ENCODE measurements around the gene VWA3B.

Gene VWA3B

DNA sequence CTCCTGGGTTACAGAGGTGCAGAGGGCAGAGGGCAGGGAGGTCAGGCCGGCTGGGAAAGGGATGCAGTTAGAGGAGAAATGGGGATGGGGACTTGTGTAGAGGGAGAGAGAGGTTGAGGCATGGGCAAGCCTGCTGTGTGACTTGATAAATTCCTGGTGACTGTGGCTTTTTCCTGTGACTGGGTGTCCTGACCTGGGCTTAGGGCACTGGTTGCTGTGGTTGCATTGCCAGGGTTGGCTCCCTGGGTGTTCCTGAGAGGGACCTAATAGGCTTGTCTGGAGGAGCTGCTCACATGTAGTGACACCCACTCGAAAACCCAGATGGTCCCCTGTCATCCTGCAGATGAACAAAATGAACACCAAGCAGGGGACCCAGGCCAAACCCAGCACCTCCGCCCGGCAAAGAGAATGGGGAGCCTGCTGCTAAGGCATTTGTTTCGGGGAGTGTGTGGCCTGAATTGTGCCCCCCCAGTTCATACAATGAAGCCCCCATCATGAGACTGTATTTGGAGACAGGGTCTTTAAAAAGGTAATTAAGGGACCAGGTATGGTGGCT is 78.6 kb downstream of the VWA3B start:
- Histone ChIP-seq H3K9ac (no peak overlapping the region), H3K36me3 (no peaks in the 10 kb centered on the region), H3K27me3 (no peaks in the 10 kb centered on the region), H3K27ac (no peak overlapping the region), H3K9me3 (no peaks in the 10 kb centered on the region), H3K4me2 (no peak overlapping the region), H4K20me1 (no peaks in the 10 kb centered on the region), H3K4me1 (no peaks in the 10 kb centered on the region), H3K4me3 (no peak overlapping the region)
- TF ChIP-seq Cebpa-rat (IDR thresholded peaks at IDR 0.05) = no peak

DNA sequence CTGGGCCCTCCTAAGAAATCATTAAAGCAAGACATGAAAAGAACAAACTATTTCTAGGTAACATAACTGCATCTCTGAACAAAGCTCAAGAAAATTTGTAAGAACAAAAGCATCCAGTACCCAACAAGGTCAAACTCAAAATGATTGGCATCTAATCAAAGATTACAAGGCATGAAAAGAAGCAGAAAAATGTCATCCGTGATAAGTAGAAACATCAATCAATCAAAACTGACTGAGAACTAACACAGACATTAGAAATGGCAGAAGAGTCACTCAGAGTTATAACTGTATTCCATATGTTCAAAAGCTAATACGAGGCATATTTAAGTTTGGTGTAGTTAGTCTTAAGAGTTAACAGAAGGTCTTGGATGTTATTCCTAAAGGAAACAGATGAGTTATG is 80.9 kb downstream of the VWA3B start:
- Histone ChIP-seq H3K4me3 (no peak overlapping the region), H3K27me3 (no peaks in the 10 kb centered on the region), H3K4me2 (no peak overlapping the region), H4K20me1 (no peaks in the 10 kb centered on the region), H3K9me3 (no peaks in the 10 kb centered on the region), H3K9ac (no peak overlapping the region), H3K27ac (no peak overlapping the region), H3K4me1 (no peaks in the 10 kb centered on the region), H3K36me3 (no peaks in the 10 kb centered on the region)
- no peak for TF ChIP-seq Cebpa-rat (IDR thresholded peaks at IDR 0.05)

GRCh38 chr2:98170076-98170475 is 83.1 kb downstream of the VWA3B start:
- no peaks in the 10 kb centered on the region for H3K9me3 ChIP-seq

GRCh38 chr2:98172150-98172765 is 85.3 kb downstream of the VWA3B start:
- Histone ChIP-seq H3K4me3 (no peak overlapping the region), H3K27me3 (no peaks in the 10 kb centered on the region), H3K9ac (no peak overlapping the region), H4K20me1 (no peaks in the 10 kb centered on the region), H3K27ac (no peak overlapping the region), H3K4me1 (no peaks in the 10 kb centered on the region), H3K36me3 (no peaks in the 10 kb centered on the region), H3K4me2 (no peak overlapping the region), H3K9me3 (no peaks in the 10 kb centered on the region)
- TF ChIP-seq Cebpa-rat (IDR thresholded peaks at IDR 0.05) = no peak

More at GRCh38 chr2:98170076-98170475, 83.1 kb downstream of the VWA3B start:
- Histone ChIP-seq H4K20me1 (no peaks in the 10 kb centered on the region), H3K4me3 (no peak overlapping the region), H3K4me2 (no peak overlapping the region), H3K27ac (no peak overlapping the region), H3K36me3 (no peaks in the 10 kb centered on the region), H3K27me3 (no peaks in the 10 kb centered on the region), H3K9ac (no peak overlapping the region), H3K4me1 (no peaks in the 10 kb centered on the region)
- no peak for TF ChIP-seq Cebpa-rat (IDR thresholded peaks at IDR 0.05)

- H3K36me3 ChIP-seq = no peaks in the 10 kb centered on the region
- no peak overlapping the region for H3K9ac ChIP-seq
- H3K4me2 ChIP-seq = no peak overlapping the region
- no peaks in the 10 kb centered on the region for H3K9me3 ChIP-seq
- H4K20me1 ChIP-seq = no peaks in the 10 kb centered on the region
- TF ChIP-seq Cebpa-rat (IDR thresholded peaks at IDR 0.05) = no peak
- no peak overlapping the region for H3K4me3 ChIP-seq
- H3K27ac ChIP-seq = no peak overlapping the region
- H3K27me3 ChIP-seq = no peaks in the 10 kb centered on the region
- H3K4me1 ChIP-seq = no peaks in the 10 kb centered on the region
These were observed 86.0 kb downstream of the VWA3B start for GRCh38 chr2:98172951-98173350.

GRCh38 chr2:98175811-98176210 is 88.8 kb downstream of the VWA3B start:
- no peaks in the 10 kb centered on the region for H3K4me1 ChIP-seq
- no peak overlapping the region for H3K4me3 ChIP-seq
- H3K9ac ChIP-seq = no peak overlapping the region
- H3K9me3 ChIP-seq = no peaks in the 10 kb centered on the region
- H4K20me1 ChIP-seq = no peaks in the 10 kb centered on the region
- no peaks in the 10 kb centered on the region for H3K36me3 ChIP-seq
- no peaks in the 10 kb centered on the region for H3K27me3 ChIP-seq
- TF ChIP-seq Cebpa-rat (IDR thresholded peaks at IDR 0.05) = no peak
- no peak overlapping the region for H3K27ac ChIP-seq
- no peak overlapping the region for H3K4me2 ChIP-seq

GRCh38 chr2:98177286-98177685 is 90.3 kb downstream of the VWA3B start:
- Histone ChIP-seq H3K4me3 (no peak overlapping the region), H3K27ac (no peak overlapping the region), H3K27me3 (no peaks in the 10 kb centered on the region), H3K4me1 (no peaks in the 10 kb centered on the region), H4K20me1 (no peaks in the 10 kb centered on the region), H3K9me3 (no peaks in the 10 kb centered on the region), H3K9ac (no peak overlapping the region), H3K4me2 (no peak overlapping the region), H3K36me3 (no peaks in the 10 kb centered on the region)
- no peak for TF ChIP-seq Cebpa-rat (IDR thresholded peaks at IDR 0.05)

DNA sequence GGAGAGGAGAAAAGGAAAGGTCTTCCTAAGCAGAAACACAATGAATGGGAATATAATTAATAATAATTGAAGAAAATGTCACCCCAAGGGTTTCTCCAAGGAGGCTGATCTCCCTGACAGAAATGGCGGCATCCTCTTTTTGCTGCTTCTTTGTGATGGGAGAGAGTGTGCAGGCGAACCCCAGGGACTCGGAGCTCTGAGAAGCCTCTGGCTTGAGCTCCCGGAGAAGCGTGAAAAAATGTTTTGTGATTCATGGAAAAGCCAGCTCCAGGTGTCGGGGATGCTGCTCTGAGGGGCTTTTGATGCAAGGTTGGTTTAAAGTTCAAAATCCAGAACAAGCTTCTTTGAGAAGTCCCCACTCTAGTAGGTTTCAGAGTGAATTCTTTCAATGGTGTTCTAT is 91.0 kb downstream of the VWA3B start:
- no peak overlapping the region for H3K9ac ChIP-seq
- no peaks in the 10 kb centered on the region for H3K36me3 ChIP-seq
- H3K4me3 ChIP-seq = no peak overlapping the region
- no peak for TF ChIP-seq Cebpa-rat (IDR thresholded peaks at IDR 0.05)
- no peaks in the 10 kb centered on the region for H4K20me1 ChIP-seq
- H3K4me1 ChIP-seq = no peaks in the 10 kb centered on the region
- no peaks in the 10 kb centered on the region for H3K9me3 ChIP-seq
- H3K27ac ChIP-seq = no peak overlapping the region
- no peak overlapping the region for H3K4me2 ChIP-seq
- H3K27me3 ChIP-seq = no peaks in the 10 kb centered on the region

DNA sequence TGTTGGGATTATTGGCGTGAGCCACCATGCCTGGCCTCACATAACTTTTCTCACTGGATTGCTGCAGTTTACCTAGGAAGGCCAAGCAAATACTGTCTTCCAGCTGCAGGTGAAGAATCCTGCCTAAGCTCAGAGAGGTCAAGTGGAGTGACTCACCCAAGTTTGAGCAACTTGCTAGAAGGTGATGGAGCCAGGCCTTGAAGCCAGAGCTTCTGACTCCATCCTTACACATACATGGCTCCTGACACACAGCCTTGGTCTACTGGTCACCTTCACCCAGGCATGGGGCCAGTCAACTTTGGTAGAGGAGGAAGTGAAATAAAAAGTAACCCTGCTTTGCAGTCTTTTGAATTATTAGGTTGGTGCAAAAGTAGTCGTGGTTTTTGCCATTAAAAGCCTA is 93.5 kb downstream of the VWA3B start:
- no peak overlapping the region for H3K4me2 ChIP-seq
- no peaks in the 10 kb centered on the region for H4K20me1 ChIP-seq
- H3K9ac ChIP-seq = no peak overlapping the region
- no peaks in the 10 kb centered on the region for H3K36me3 ChIP-seq
- H3K4me1 ChIP-seq = no peaks in the 10 kb centered on the region
- H3K27ac ChIP-seq = no peak overlapping the region
- no peak for TF ChIP-seq Cebpa-rat (IDR thresholded peaks at IDR 0.05)
- no peaks in the 10 kb centered on the region for H3K27me3 ChIP-seq
- no peak overlapping the region for H3K4me3 ChIP-seq
- no peaks in the 10 kb centered on the region for H3K9me3 ChIP-seq

- Histone ChIP-seq H3K4me1 (no peaks in the 10 kb centered on the region), H3K27ac (no peak overlapping the region), H4K20me1 (no peaks in the 10 kb centered on the region), H3K27me3 (no peaks in the 10 kb centered on the region), H3K9me3 (no peaks in the 10 kb centered on the region), H3K36me3 (no peaks in the 10 kb centered on the region), H3K4me3 (no peak overlapping the region), H3K9ac (no peak overlapping the region), H3K4me2 (no peak overlapping the region)
- no peak for TF ChIP-seq Cebpa-rat (IDR thresholded peaks at IDR 0.05)
These were observed 94.4 kb downstream of the VWA3B start for GRCh38 chr2:98181346-98181745.

DNA sequence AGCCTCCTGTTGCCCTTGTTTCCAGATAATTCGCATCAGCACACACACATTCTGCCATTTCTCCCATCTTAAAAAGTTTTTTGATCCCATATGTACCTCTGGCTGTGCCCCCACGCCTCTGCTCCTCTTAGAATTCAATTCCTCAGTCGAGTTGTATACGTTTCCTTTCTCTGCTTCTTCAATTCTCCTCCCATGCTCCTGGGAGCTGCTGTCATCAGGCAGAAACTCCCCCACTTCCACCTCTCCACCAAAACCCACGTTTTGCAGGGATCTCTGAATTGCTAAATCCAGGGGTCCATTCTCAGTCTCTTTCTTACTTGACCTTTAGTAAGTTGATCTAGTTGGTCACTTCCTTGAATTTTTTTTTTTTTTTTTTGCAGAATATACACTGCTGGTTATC is 98.8 kb downstream of the VWA3B start:
- no peak overlapping the region for H3K4me2 ChIP-seq
- no peaks in the 10 kb centered on the region for H3K27me3 ChIP-seq
- no peak overlapping the region for H3K4me3 ChIP-seq
- no peaks in the 10 kb centered on the region for H4K20me1 ChIP-seq
- no peaks in the 10 kb centered on the region for H3K36me3 ChIP-seq
- no peaks in the 10 kb centered on the region for H3K4me1 ChIP-seq
- H3K9me3 ChIP-seq = no peaks in the 10 kb centered on the region
- no peak overlapping the region for H3K9ac ChIP-seq
- TF ChIP-seq Cebpa-rat (IDR thresholded peaks at IDR 0.05) = no peak
- no peak overlapping the region for H3K27ac ChIP-seq

All from BLaER1 (cell line).